ENCODE results near the gene CAMTA1. TPM values are rescaled to one million over a fixed set of nuclear protein-coding genes. Genes with fewer than 3 reads are reported as not detected.
"Not testable (repeated sequence)": the region's sequence is repeated elsewhere in the genome, so short reads cannot be mapped to it uniquely, and the experiment has no call there.

CAMTA1 gene
- total RNA-seq, 1 donor: 56.1 TPM

DNA sequence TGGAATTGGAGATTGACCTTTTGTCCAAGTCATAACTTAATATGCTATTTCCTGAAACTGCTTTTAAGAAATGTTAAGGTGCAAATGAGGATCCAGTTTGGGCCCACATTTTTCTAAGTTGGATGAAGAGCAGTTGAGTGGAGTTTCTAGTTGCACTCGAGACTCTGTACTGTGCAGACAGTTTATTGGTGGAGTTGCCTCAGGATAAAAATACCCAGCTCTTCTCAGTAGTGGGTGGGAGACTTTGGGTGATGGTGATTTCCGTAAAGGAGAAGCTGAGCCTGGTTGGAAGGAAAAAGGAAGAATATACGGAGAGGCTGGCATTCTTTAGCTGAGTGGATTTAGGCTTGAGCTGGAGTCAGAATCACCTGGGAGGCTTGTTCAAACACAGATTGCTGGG lies 49.9 kb downstream of the CAMTA1 start:
- no peak for DNase-seq (ENCODE audit: low read depth)
- no peak overlapping the region for H3K4me3 ChIP-seq (ENCODE audit: low read depth, low read length)
- TF ChIP-seq CTCF (IDR thresholded peaks at IDR 0.05; ENCODE audit: insufficient read depth, low read depth, low read length): no peak

DNA sequence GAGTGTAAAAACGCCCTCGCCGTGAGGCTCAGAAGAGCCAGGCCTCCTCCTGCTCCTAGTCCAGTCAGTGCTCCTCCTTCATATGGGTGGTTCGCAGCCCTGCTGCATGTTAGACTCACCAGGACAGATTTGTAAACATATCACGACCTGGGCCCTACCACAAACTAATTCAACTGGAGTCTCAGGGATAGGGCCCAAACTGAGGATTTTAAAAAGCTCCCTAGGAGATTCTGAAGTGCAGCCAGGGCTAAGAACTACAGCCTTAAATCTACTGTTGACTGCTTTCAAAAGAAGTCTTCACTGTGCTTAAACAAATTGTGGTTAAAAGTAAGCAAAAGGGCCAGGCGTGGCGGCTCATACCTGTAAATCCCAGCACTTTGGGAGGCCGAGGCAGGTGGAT lies 57.0 kb downstream of the CAMTA1 start:
- peak; percentile 26 for DNase-seq (ENCODE audit: low read depth)
- TF ChIP-seq CTCF (IDR thresholded peaks at IDR 0.05; ENCODE audit: insufficient read depth, low read depth, low read length): no peak
- H3K4me3 ChIP-seq (ENCODE audit: low read depth, low read length): no peak overlapping the region

- not testable (repeated sequence) for DNase-seq (ENCODE audit: low read depth); H3K4me3 ChIP-seq (ENCODE audit: low read depth, low read length)
Measured at GRCh38 chr1:6845786-6846185, 60.5 kb downstream of the CAMTA1 start.

GRCh38 chr1:6848816-6849215 lies 63.6 kb downstream of the CAMTA1 start:
- H3K4me3 ChIP-seq (ENCODE audit: low read depth, low read length): no peak overlapping the region
- TF ChIP-seq CTCF (IDR thresholded peaks at IDR 0.05; ENCODE audit: insufficient read depth, low read depth, low read length): no peak
- no peak for DNase-seq (ENCODE audit: low read depth)

DNA sequence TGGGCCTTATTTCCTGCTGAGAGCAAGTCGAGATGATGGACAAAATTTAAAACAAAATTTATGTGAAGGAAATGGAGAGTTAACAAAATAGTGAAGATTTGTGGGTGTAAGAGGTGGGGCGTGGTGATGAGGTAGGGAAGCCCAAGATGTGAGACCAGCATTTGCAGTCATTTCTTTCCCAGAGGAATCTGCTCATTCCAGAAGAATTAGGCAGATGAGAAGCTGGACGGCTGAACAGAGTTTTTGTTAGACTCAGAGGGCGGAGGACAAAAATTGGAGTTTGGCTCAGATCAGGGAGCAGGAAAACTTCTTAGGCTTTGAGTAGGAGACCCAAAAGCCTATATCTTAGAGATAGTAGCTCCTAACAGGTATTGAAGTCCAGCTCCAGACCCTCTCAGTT lies 65.3 kb downstream of the CAMTA1 start:
- H3K4me3 ChIP-seq (ENCODE audit: low read depth, low read length): no peak overlapping the region
- no peak for DNase-seq (ENCODE audit: low read depth)
- TF ChIP-seq CTCF (IDR thresholded peaks at IDR 0.05; ENCODE audit: insufficient read depth, low read depth, low read length): no peak

- H3K4me3 ChIP-seq (ENCODE audit: low read depth, low read length): no peak overlapping the region
- no peak for TF ChIP-seq CTCF (IDR thresholded peaks at IDR 0.05; ENCODE audit: insufficient read depth, low read depth, low read length)
- no peak for DNase-seq (ENCODE audit: low read depth)
Measured at GRCh38 chr1:6852136-6852890, 67.1 kb downstream of the CAMTA1 start.

DNA sequence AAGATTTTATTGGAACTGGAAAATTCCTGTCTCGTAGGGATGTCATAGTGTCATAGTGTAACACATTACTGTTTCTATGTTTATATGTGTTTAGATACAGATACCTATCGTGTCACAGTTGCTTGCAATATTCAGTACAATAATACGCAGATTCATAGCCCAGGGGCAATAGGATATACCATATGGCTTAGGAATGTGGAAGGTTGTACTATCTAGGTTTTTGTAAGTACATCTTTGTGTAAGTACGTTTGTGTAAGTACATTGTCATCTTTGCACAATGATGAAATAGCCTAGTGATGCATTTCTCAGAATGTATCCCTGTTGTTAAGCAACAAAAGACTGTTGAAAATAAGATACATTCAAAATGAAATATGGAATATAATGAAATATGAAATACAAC lies 68.9 kb downstream of the CAMTA1 start:
- no peak overlapping the region for H3K4me3 ChIP-seq (ENCODE audit: low read depth, low read length)
- no peak for DNase-seq (ENCODE audit: low read depth)
- no peak for TF ChIP-seq CTCF (IDR thresholded peaks at IDR 0.05; ENCODE audit: insufficient read depth, low read depth, low read length)

Data from fibroblast of villous mesenchyme (primary cell).